Thyroid gland (tissue), 4 donors: ENCODE results near the gene GCN1. TPM values are rescaled to one million over a fixed set of nuclear protein-coding genes. Genes with fewer than 3 reads are reported as not detected.

Experiments used
- DNase-seq, 2 donors: peaks; one replicate each; pipeline ENCODE4 v3.0.0-alpha.2; 2019
- H3K27ac ChIP-seq, 3 donors: fragments of 200-600 bp; sonication (generic); 1 replicate in 2 of 3; 2 replicates in 1 of 3; pipeline ENCODE4 v1.5.1; 2016 to 2019; ENCODE audit warnings: mild to moderate bottlenecking in 1 of 3, moderate library complexity in 1 of 3
- H3K27me3 ChIP-seq: fragments of 200-600 bp; sonication (generic); one replicate; pipeline ENCODE4 v1.5.1; 2019
- H3K36me3 ChIP-seq, 2 donors: fragments of 200-600 bp; sonication (generic); one replicate each; pipeline ENCODE4 v1.5.1; 2016 to 2019
- H3K4me1 ChIP-seq, 2 donors: fragments of 200-600 bp; sonication (generic); one replicate each; pipeline ENCODE4 v1.5.1; 2017 to 2019
- H3K4me3 ChIP-seq, 3 donors: fragments of 200-600 bp; sonication (generic); replicated peaks in 1 of 3; 1 replicate in 2 of 3; 2 replicates in 1 of 3; pipeline ENCODE4 v1.5.1; 2016; ENCODE audit warnings: mild to moderate bottlenecking in 1 of 3
- H3K9me3 ChIP-seq: fragments of 200-600 bp; sonication (generic); one replicate; pipeline ENCODE4 v1.5.1; 2017
- POLR2A ChIP-seq, 2 donors: fragments of 450-650 bp; IDR thresholded peaks; one replicate each; pipeline ENCODE4 v1.6.1; 2017; ENCODE audit warnings: antibody characterized with exemption in 2 of 2, mild to moderate bottlenecking in 2 of 2, moderate library complexity in 1 of 2
- WGBS, 2 donors: methylation state at CpG; one replicate each; pipeline ENCODE4 v1.1.5; 2017; 5-methylcytosine and 5-hydroxymethylcytosine counted together
- intact Hi-C: fragments of 100-400 bp; cut with DNase I; formaldehyde crosslinking; loops from one replicate; pipeline ENCODE4 v1.15.1; 2023
- total RNA-seq, 4 donors: library from RNA; depleted of rRNA; stranded (reverse); fragments of >200 nt; gene quantifications; one replicate each; pipeline ENCODE4 v1.2.3, GENCODE V29; 2016
- TF ChIP-seq, protein P1 (sequence below), 6 experiments: fragments of 200-600 bp in 3 of 6; fragments of 450-650 bp in 3 of 6; sonication (generic) in 3 of 6; IDR thresholded peaks; one replicate each; pipeline ENCODE4 v1.5.1; 2016 to 2019; ENCODE audit warnings: antibody characterized with exemption in 6 of 6, mild to moderate bottlenecking in 2 of 6, inconsistent platforms in 1 of 6, moderate library complexity in 1 of 6

The GCN1 gene
- total RNA-seq, 4 donors from 2014 or later: 44.6 to 111 (median 73.6) TPM

DNA sequence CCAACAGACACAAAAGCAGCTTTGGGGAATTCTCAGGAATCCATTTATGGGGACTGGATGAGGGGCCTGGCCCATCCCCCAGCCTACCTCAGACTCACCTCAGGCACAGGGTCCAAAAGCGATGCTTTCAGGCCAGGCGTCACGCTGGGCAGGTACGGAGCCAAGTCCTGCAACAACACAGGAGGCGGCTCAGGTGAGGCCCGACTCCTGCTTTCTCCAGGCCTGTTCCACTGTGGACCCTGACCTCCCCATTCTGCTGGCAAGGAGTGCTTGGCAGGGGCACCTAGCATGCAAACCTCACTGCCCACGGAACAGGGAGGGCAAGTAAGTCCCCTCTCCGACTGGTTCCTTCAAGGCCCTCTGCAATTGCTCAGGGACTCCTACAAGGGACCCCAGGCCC lies 49.4 kb downstream of the GCN1 start:
- Histone ChIP-seq H3K27me3 (no peaks in the 10 kb centered on the region), H3K36me3 (peaks cover 81 to 89% of the 10 kb centered on the region in 2 donors), H3K4me1 (no peaks in the 10 kb centered on the region), H3K4me3 (no peak overlapping the region), H3K9me3 (no peaks in the 10 kb centered on the region), H3K27ac (no peak overlapping the region)
- 94 to 97% methylated on average over 5 to 8 of the region's 8 CpGs for WGBS, 2 donors
- no peak for DNase-seq
- intact Hi-C loops: no loop called here
- no peak for TF ChIP-seq POLR2A (IDR thresholded peaks at IDR 0.05)
- TF ChIP-seq, protein P1, sequence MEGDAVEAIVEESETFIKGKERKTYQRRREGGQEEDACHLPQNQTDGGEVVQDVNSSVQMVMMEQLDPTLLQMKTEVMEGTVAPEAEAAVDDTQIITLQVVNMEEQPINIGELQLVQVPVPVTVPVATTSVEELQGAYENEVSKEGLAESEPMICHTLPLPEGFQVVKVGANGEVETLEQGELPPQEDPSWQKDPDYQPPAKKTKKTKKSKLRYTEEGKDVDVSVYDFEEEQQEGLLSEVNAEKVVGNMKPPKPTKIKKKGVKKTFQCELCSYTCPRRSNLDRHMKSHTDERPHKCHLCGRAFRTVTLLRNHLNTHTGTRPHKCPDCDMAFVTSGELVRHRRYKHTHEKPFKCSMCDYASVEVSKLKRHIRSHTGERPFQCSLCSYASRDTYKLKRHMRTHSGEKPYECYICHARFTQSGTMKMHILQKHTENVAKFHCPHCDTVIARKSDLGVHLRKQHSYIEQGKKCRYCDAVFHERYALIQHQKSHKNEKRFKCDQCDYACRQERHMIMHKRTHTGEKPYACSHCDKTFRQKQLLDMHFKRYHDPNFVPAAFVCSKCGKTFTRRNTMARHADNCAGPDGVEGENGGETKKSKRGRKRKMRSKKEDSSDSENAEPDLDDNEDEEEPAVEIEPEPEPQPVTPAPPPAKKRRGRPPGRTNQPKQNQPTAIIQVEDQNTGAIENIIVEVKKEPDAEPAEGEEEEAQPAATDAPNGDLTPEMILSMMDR (IDR thresholded peaks at IDR 0.05): no peak

DNA sequence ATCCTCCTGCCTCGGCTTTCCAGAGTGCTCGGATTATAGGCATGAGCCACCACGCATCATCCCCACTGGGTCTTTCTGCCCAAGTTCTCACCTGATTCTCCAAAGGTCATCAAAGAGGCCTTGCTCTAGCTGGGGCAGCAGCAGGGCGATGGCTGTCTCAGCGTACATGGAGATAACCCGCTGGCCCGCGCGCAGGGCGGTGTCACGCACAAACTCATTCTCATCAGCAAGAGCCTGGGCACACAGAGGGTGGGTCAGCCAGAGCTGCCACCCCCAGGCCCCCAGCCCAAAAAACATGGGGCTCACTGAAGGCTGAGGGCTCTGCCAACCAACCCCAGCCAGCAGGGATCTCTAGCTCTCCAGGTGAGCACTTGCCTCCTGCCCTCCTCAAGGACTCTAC lies 50.3 kb downstream of the GCN1 start:
- DNase-seq: no peak
- Histone ChIP-seq H3K27me3 (no peaks in the 10 kb centered on the region), H3K4me1 (no peaks in the 10 kb centered on the region), H3K27ac (no peak overlapping the region), H3K4me3 (no peak overlapping the region), H3K9me3 (no peaks in the 10 kb centered on the region), H3K36me3 (peaks cover 86 to 88% of the 10 kb centered on the region in 2 donors)
- intact Hi-C loops: no loop called here
- WGBS, 2 donors: 96 to 99% methylated on average over 7 to 11 of the region's 11 CpGs
- TF ChIP-seq, protein P1 (IDR thresholded peaks at IDR 0.05): no peak
- TF ChIP-seq POLR2A (IDR thresholded peaks at IDR 0.05): no peak

DNA sequence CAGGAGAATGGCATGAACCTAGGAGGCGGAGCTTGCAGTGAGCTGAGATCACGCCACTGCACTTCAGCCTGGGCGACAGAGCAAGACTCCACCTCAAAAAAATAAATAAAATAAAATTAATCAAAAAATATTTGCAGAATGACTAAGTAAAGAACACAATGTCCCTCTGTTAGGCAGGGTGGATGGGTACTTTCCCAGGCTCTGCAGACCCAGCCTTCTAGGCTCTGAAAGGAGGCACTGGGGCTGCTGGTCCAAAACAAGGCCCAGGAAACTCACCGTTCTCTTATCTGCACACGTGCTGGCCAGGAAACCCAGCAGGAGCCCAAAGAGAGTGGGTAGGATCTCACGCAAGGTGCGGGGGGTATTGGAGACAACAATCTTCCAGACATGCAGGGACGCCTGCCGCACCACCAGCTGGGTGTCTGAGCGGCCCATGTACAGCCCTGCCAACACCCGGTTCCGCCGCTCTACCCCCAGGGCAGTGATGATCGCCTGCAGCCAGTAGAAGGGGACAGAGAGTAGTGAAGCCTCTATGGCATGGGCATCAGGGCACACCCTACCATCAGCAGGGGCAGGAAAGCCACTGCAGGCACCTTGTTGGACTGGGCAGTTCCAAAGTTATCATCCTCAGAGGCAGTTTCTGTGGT lies 52.2 kb downstream of the GCN1 start:
- no peak for DNase-seq
- intact Hi-C loops: no loop called here
- no peaks in the 10 kb centered on the region for H3K9me3 ChIP-seq
- WGBS, 2 donors: 96 to 97% methylated on average over 13 to 14 of the region's 14 CpGs
- H3K27ac ChIP-seq: no peak overlapping the region
- H3K4me3 ChIP-seq: no peak overlapping the region
- no peaks in the 10 kb centered on the region for H3K27me3 ChIP-seq
- no peaks in the 10 kb centered on the region for H3K4me1 ChIP-seq
- H3K36me3 ChIP-seq: peaks cover 87 to 90% of the 10 kb centered on the region in 2 donors
- TF ChIP-seq, protein P1 (IDR thresholded peaks at IDR 0.05): no peak
- TF ChIP-seq POLR2A (IDR thresholded peaks at IDR 0.05): no peak

DNA sequence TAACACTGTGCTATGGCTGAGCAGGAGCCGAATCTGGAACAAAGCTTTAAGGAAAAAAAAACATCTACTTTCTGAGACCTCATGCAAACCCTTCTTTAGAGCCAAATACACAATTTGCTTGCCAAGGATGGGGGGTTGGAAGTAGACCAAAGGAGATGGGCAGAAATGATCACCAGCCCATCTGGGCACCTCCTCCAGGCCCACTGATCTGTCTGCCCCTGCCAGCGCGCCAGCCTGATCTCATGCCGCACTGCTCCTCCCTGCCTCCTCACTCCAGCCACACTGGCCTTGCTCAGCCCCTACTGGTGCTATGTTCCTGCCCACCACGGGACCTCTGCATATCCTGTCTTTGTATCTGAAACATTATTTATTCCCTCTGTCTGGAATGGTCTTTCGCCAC lies 53.2 kb downstream of the GCN1 start:
- 83 to 90% methylated on average over 6 of the region's 6 CpGs for WGBS, 2 donors
- intact Hi-C loops: no loop called here
- H3K4me3 ChIP-seq: no peak overlapping the region
- H3K4me1 ChIP-seq: no peaks in the 10 kb centered on the region
- no peak for DNase-seq
- H3K36me3 ChIP-seq: peaks cover 87 to 90% of the 10 kb centered on the region in 2 donors
- H3K27me3 ChIP-seq: no peaks in the 10 kb centered on the region
- no peak overlapping the region for H3K27ac ChIP-seq
- no peak for TF ChIP-seq POLR2A (IDR thresholded peaks at IDR 0.05)
- TF ChIP-seq, protein P1 (IDR thresholded peaks at IDR 0.05): no peak
- H3K9me3 ChIP-seq: no peaks in the 10 kb centered on the region

DNA sequence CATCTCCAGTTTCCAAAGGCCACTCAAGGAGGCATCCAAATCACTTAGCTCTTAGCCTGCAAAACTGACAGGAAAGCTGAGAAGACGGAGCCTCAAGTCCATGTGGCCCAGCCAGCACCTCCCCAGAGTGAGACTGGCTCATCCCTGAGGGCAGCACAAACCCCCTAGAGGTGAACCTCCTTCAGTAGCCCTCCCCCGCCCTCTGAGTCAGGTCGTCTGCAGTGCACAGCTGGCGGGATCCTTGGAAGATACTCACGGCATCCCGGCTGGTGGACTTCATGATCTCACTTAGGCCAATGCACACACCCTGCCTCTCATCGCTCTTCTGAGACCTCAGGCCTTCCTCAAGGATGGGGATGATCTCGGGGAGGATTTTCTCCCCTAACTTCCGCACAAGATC lies 53.9 kb downstream of the GCN1 start:
- intact Hi-C loops: no loop called here
- Histone ChIP-seq H3K27me3 (no peaks in the 10 kb centered on the region), H3K4me1 (no peaks in the 10 kb centered on the region), H3K36me3 (peaks cover 87 to 96% of the 10 kb centered on the region in 2 donors), H3K4me3 (no peak overlapping the region), H3K9me3 (no peaks in the 10 kb centered on the region), H3K27ac (no peak overlapping the region)
- TF ChIP-seq, protein P1 (IDR thresholded peaks at IDR 0.05): no peak
- no peak for TF ChIP-seq POLR2A (IDR thresholded peaks at IDR 0.05)
- no peak for DNase-seq
- WGBS, 2 donors: 90 to 98% methylated on average over 5 to 9 of the region's 9 CpGs
